Pancreas (tissue), 10 donors: ENCODE measurements around the gene LSAMP. TPM values are rescaled to one million over a fixed set of nuclear protein-coding genes. Genes with fewer than 3 reads are reported as not detected.

Experiments used
- ATAC-seq, 4 donors: fragments of 200-7000 bp; cut with Tn5 transposase; one replicate each; pipeline versions ENCODE4 v1.8.0 to v1.9.1; 2020; ENCODE audit warnings: mild to moderate bottlenecking in 4 of 4, moderate library complexity in 4 of 4
- DNase-seq, 6 donors: peaks; one replicate each; pipeline ENCODE4 v3.0.0-alpha.2; 2020
- FAIRE-seq: peaks from 2 replicates; lab custom pipeline; 2012; peaks lifted over from hg19 to GRCh38; lab: Jason Lieb, UNC
- H3K27ac ChIP-seq, 4 donors: fragments of 200-600 bp; sonication (generic); 1 replicate in 3 of 4; 2 replicates in 1 of 4; pipeline versions ENCODE4 v1.5.0 to v1.8.0; 2020
- H3K27me3 ChIP-seq, 4 donors: fragments of 200-600 bp; one replicate each; pipeline ENCODE4 v1.8.0; 2021
- H3K36me3 ChIP-seq, 3 donors: fragments of 200-600 bp; sonication (generic) in 1 of 3; one replicate each; pipeline versions ENCODE4 v1.5.0 to v1.8.0; 2020 to 2021
- H3K4me1 ChIP-seq, 3 donors: fragments of 200-600 bp; one replicate each; pipeline ENCODE4 v1.8.0; 2021
- H3K4me3 ChIP-seq, 4 donors: fragments of 200-600 bp; sonication (generic) in 2 of 4; one replicate each; pipeline versions ENCODE4 v1.5.0 to v1.8.0; 2020 to 2021
- H3K9me3 ChIP-seq, 4 donors: fragments of 200-600 bp; one replicate each; pipeline ENCODE4 v1.8.0; 2021
- WGBS, 2 donors: extraction: QIAGEN DNeasy Blood & Tissue Kit; methylation state at CpG; one replicate each; pipeline ENCODE4 v1.1.7; 2013; 5-methylcytosine and 5-hydroxymethylcytosine counted together
- intact Hi-C, 3 donors: fragments of 100-400 bp; cut with DNase I; formaldehyde crosslinking; loops; one replicate each; pipeline versions ENCODE4 v1.11.1 to v1.14.2; 2022
- polyA plus RNA-seq, 2 donors: library from polyadenylated mRNA; stranded (reverse); fragments of 200-250 nt; gene quantifications; one replicate each; pipeline ENCODE4 v1.2.3, GENCODE V29; 2013
- total RNA-seq, 6 donors: library from RNA; stranded (reverse); fragmentation: NEBNext Ultra II Directional in 4 of 6; extraction: Animal tissue kit (Norgen Biotek cat#: 25700) in 4 of 6; gene quantifications; one replicate each; pipeline versions ENCODE4 v1.2.1 to v1.2.4, GENCODE V29; 2021 to 2023
- TF ChIP-seq, protein P1 (sequence below), 4 donors: fragments of 200-600 bp; sonication (generic) in 3 of 4; IDR thresholded peaks; one replicate each; pipeline versions ENCODE4 v1.5.0 to v1.8.0; 2021; ENCODE audit warnings: antibody characterized with exemption in 4 of 4
- donor health status: healthy with polysubstance abuse.
- donor health status: DM: no; HTN: no; CAD: no; lungs with moderate emphysema.
- donor health status: DM: no; HTN: no; CAD: no.
- donor health status: control.
- donor health status: control.
- donor health status: Bipolar disorder and iron deficiency.
- donor health status: DM: yes; HTN: yes; CAD: no.
- donor health status: DM: no; HTN: no; CAD: no.
- donor health status: DM: no; HTN: no; CAD: no.
- donor health status: DM: yes; HTN: yes; CAD: no.

LSAMP gene
- total and polyA plus RNA-seq, 8 donors, result 0.51 to 5.5 (median 1.5) TPM

- peak in 2 of 6 donors; percentile 27 to 33 for DNase-seq
- Histone ChIP-seq H3K9me3 (no peaks in the 10 kb centered on the region), H3K4me1 (no peaks in the 10 kb centered on the region), H3K27ac (no peak overlapping the region), H3K36me3 (no peaks in the 10 kb centered on the region), H3K27me3 (no peaks in the 10 kb centered on the region), H3K4me3 (no peak overlapping the region)
- WGBS, 2 donors, result 79 to 87% methylated on average over 3 of the region's 3 CpGs
- intact Hi-C loops, result no loop called here
- no peak for FAIRE-seq
- no peak for ATAC-seq
- TF ChIP-seq, protein P1, sequence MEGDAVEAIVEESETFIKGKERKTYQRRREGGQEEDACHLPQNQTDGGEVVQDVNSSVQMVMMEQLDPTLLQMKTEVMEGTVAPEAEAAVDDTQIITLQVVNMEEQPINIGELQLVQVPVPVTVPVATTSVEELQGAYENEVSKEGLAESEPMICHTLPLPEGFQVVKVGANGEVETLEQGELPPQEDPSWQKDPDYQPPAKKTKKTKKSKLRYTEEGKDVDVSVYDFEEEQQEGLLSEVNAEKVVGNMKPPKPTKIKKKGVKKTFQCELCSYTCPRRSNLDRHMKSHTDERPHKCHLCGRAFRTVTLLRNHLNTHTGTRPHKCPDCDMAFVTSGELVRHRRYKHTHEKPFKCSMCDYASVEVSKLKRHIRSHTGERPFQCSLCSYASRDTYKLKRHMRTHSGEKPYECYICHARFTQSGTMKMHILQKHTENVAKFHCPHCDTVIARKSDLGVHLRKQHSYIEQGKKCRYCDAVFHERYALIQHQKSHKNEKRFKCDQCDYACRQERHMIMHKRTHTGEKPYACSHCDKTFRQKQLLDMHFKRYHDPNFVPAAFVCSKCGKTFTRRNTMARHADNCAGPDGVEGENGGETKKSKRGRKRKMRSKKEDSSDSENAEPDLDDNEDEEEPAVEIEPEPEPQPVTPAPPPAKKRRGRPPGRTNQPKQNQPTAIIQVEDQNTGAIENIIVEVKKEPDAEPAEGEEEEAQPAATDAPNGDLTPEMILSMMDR (IDR thresholded peaks at IDR 0.05), result no peak
Measured at GRCh38 chr3:116392291-116392690, 53.0 kb downstream of the LSAMP start.

- Histone ChIP-seq H3K36me3 (no peaks in the 10 kb centered on the region), H3K4me3 (no peak overlapping the region), H3K4me1 (no peaks in the 10 kb centered on the region), H3K27ac (no peak overlapping the region), H3K27me3 (no peaks in the 10 kb centered on the region), H3K9me3 (no peaks in the 10 kb centered on the region)
- intact Hi-C loops, result no loop called here
- TF ChIP-seq, protein P1 (IDR thresholded peaks at IDR 0.05), result no peak
- DNase-seq (peak in 2 of 6 donors; percentile 16 to 62), ATAC-seq (no peak), FAIRE-seq (no peak)
- WGBS, 2 donors, result 82 to 88% methylated on average over 23 of the region's 23 CpGs
Measured at GRCh38 chr3:116391296-116392201, 53.7 kb downstream of the LSAMP start.

- TF ChIP-seq, protein P1 (IDR thresholded peaks at IDR 0.05), result no peak
- no peak overlapping the region for H3K27ac ChIP-seq
Measured at GRCh38 chr3:116390318-116390717, 55.0 kb downstream of the LSAMP start.

GRCh38 chr3:116388867-116389385 is 56.4 kb downstream of the LSAMP start:
- intact Hi-C loops, result no loop called here
- TF ChIP-seq, protein P1 (IDR thresholded peaks at IDR 0.05), result no peak
- DNase-seq (no peak), ATAC-seq (peak in 1 of 4 donors; percentile 14), FAIRE-seq (no peak)
- no peaks in the 10 kb centered on the region for H3K27me3 ChIP-seq
- no peaks in the 10 kb centered on the region for H3K9me3 ChIP-seq
- H3K4me3 ChIP-seq, result no peak overlapping the region
- no peaks in the 10 kb centered on the region for H3K36me3 ChIP-seq
- H3K27ac ChIP-seq, result no peak overlapping the region
- 19 to 22% methylated on average over 2 of the region's 2 CpGs for WGBS, 2 donors
- no peaks in the 10 kb centered on the region for H3K4me1 ChIP-seq

More at GRCh38 chr3:116390318-116390717, 55.0 kb downstream of the LSAMP start:
- Histone ChIP-seq H3K4me1 (no peaks in the 10 kb centered on the region), H3K9me3 (no peaks in the 10 kb centered on the region), H3K36me3 (no peaks in the 10 kb centered on the region), H3K4me3 (no peak overlapping the region), H3K27me3 (no peaks in the 10 kb centered on the region)
- ATAC-seq, result no peak
- WGBS, 2 donors, result 90 to 91% methylated on average over 1 of the region's 1 CpG
- intact Hi-C loops, result no loop called here
- no peak for FAIRE-seq
- no peak for DNase-seq

GRCh38 chr3:116386168-116386567 is 59.1 kb downstream of the LSAMP start:
- Histone ChIP-seq H3K27ac (no peak overlapping the region), H3K36me3 (no peaks in the 10 kb centered on the region), H3K4me3 (no peak overlapping the region), H3K4me1 (no peaks in the 10 kb centered on the region), H3K27me3 (no peaks in the 10 kb centered on the region), H3K9me3 (no peaks in the 10 kb centered on the region)
- FAIRE-seq (no peak), ATAC-seq (no peak), DNase-seq (no peak)
- WGBS, 2 donors, result 65 to 70% methylated on average over 2 of the region's 2 CpGs
- TF ChIP-seq, protein P1 (IDR thresholded peaks at IDR 0.05), result no peak
- intact Hi-C loops, result no loop called here
